ENCODE data around the gene SPAG5. TPM values are rescaled to one million over a fixed set of nuclear protein-coding genes. Genes with fewer than 3 reads are reported as not detected.

SPAG5 gene
- total and polyA plus RNA-seq, 10 of the 15 experiments (the other 5 are each of a cell fraction or from before 2014, with no cell fraction given) = 73.5 to 171 (median 106) TPM

DNA sequence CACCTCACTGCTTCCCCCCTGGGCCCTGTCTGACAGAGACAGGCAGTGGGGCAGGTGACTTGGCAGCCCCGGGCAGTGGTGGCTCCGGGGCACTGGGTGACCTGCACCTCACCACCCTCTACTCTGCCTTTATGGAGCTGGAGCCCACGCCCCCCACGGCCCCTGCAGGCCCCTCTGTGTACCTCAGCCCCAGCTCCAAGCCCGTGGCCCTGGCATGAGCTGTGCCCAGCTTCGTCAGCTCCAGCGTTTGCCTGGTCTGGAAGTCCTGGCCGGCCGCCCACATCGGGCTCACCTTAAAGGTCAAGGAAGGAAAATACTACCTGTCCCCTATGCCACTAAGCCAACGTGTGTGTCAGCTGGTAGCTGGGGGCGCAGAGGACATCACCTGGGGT, 61.6 kb downstream of the SPAG5 start (continued):
- TF ChIP-seq, protein P1, sequence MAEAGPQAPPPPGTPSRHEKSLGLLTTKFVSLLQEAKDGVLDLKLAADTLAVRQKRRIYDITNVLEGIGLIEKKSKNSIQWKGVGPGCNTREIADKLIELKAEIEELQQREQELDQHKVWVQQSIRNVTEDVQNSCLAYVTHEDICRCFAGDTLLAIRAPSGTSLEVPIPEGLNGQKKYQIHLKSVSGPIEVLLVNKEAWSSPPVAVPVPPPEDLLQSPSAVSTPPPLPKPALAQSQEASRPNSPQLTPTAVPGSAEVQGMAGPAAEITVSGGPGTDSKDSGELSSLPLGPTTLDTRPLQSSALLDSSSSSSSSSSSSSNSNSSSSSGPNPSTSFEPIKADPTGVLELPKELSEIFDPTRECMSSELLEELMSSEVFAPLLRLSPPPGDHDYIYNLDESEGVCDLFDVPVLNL (IDR thresholded peaks at IDR 0.05; ENCODE audit: low read depth, low read length) = no peak
- TF ChIP-seq, protein P2, sequence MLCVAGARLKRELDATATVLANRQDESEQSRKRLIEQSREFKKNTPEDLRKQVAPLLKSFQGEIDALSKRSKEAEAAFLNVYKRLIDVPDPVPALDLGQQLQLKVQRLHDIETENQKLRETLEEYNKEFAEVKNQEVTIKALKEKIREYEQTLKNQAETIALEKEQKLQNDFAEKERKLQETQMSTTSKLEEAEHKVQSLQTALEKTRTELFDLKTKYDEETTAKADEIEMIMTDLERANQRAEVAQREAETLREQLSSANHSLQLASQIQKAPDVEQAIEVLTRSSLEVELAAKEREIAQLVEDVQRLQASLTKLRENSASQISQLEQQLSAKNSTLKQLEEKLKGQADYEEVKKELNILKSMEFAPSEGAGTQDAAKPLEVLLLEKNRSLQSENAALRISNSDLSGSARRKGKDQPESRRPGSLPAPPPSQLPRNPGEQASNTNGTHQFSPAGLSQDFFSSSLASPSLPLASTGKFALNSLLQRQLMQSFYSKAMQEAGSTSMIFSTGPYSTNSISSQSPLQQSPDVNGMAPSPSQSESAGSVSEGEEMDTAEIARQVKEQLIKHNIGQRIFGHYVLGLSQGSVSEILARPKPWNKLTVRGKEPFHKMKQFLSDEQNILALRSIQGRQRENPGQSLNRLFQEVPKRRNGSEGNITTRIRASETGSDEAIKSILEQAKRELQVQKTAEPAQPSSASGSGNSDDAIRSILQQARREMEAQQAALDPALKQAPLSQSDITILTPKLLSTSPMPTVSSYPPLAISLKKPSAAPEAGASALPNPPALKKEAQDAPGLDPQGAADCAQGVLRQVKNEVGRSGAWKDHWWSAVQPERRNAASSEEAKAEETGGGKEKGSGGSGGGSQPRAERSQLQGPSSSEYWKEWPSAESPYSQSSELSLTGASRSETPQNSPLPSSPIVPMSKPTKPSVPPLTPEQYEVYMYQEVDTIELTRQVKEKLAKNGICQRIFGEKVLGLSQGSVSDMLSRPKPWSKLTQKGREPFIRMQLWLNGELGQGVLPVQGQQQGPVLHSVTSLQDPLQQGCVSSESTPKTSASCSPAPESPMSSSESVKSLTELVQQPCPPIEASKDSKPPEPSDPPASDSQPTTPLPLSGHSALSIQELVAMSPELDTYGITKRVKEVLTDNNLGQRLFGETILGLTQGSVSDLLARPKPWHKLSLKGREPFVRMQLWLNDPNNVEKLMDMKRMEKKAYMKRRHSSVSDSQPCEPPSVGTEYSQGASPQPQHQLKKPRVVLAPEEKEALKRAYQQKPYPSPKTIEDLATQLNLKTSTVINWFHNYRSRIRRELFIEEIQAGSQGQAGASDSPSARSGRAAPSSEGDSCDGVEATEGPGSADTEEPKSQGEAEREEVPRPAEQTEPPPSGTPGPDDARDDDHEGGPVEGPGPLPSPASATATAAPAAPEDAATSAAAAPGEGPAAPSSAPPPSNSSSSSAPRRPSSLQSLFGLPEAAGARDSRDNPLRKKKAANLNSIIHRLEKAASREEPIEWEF (IDR thresholded peaks at IDR 0.05; ENCODE audit: insufficient replicate concordance, low read depth, low read length) = no peak
- TF ChIP-seq SMAD1 (IDR thresholded peaks at IDR 0.05; ENCODE audit: low read depth, partially characterized antibody) = no peak
- TF ChIP-seq RAD21 (IDR thresholded peaks at IDR 0.05; ENCODE audit: insufficient read depth, low read depth, low read length) = no peak

All from GM12878 (cell line).